Smooth muscle cell (in vitro differentiated cells): ENCODE measurements around the gene CC2D2A. TPM values are rescaled to one million over a fixed set of nuclear protein-coding genes. Genes with fewer than 3 reads are reported as not detected.
A peak's percentile ranks its signal among the peaks of the same experiment; 100 is the strongest.

Experiments
- DNase-seq: peaks from one replicate; lab custom pipeline; 2025; ENCODE audit not compliant: unreplicated experiment; lab: John Stamatoyannopoulos, UW
- H2AFZ ChIP-seq: fragments of 200-600 bp; sonication (generic); 2 replicates; pipeline ENCODE4 v1.6.0; 2016; ENCODE audit warnings: antibody characterized with exemption, low read depth, mild to moderate bottlenecking
- H3F3A ChIP-seq: fragments of 200-600 bp; sonication (generic); 2 replicates; pipeline ENCODE4 v1.6.0; 2017; ENCODE audit warnings: antibody characterized with exemption, low read depth
- H3K27ac ChIP-seq: fragments of 200-600 bp; sonication (generic); 2 replicates; pipeline ENCODE4 v1.5.1; 2016; ENCODE audit warnings: low read depth, mild to moderate bottlenecking
- H3K27me3 ChIP-seq: fragments of 200-600 bp; sonication (generic); 2 replicates; pipeline ENCODE4 v1.6.1; 2016; ENCODE audit warnings: low read depth, mild to moderate bottlenecking
- H3K36me3 ChIP-seq: fragments of 200-600 bp; sonication (generic); 2 replicates; pipeline ENCODE4 v1.5.1; 2016; ENCODE audit warnings: low read depth
- H3K4me1 ChIP-seq: fragments of 200-600 bp; sonication (generic); 2 replicates; pipeline ENCODE4 v1.5.1; 2016; ENCODE audit warnings: low read depth
- H3K4me2 ChIP-seq: fragments of 200-600 bp; sonication (generic); 2 replicates; pipeline ENCODE4 v1.6.0; 2016; ENCODE audit warnings: mild to moderate bottlenecking
- H3K4me3 ChIP-seq: fragments of 200-600 bp; sonication (generic); 2 replicates; pipeline ENCODE4 v1.5.1; 2016; ENCODE audit warnings: mild to moderate bottlenecking
- H3K79me2 ChIP-seq: fragments of 200-600 bp; sonication (generic); 2 replicates; pipeline ENCODE4 v1.6.0; 2016; ENCODE audit warnings: low read depth, mild to moderate bottlenecking
- H3K9ac ChIP-seq: fragments of 200-600 bp; sonication (generic); 2 replicates; pipeline ENCODE4 v1.6.0; 2016; ENCODE audit warnings: low read depth
- H3K9me3 ChIP-seq: fragments of 200-600 bp; sonication (generic); replicated peaks from 2 replicates; pipeline ENCODE4 v1.5.1; 2016; ENCODE audit warnings: low read depth
- H4K20me1 ChIP-seq: fragments of 200-600 bp; sonication (generic); 2 replicates; pipeline ENCODE4 v1.6.0; 2016; ENCODE audit warnings: low read depth
- CTCF ChIP-seq: fragments of 200-600 bp; sonication (generic); IDR thresholded peaks from 2 replicates; pipeline ENCODE4 v1.5.1; 2017; ENCODE audit warnings: borderline replicate concordance, mild to moderate bottlenecking, antibody characterized with exemption; ENCODE audit not compliant: insufficient read depth, poor library complexity, severe bottlenecking
- WGBS: methylation state at CpG from one replicate; pipeline ENCODE4 v1.1.7; 2016; ENCODE audit warnings: low lambda C conversion rate; 5-methylcytosine and 5-hydroxymethylcytosine counted together
- polyA plus RNA-seq: library from polyadenylated mRNA; unstranded; fragments of >200 nt; fragmentation: Nextera tagmentation; extraction: Ambion mirVana; gene quantifications from 2 replicates; pipeline ENCODE4 v1.2.1, GENCODE V29; 2016
- total RNA-seq: library from RNA; depleted of rRNA; stranded (reverse); fragments of >200 nt; gene quantifications from 2 replicates; pipeline ENCODE4 v1.2.3, GENCODE V29; 2014

Gene CC2D2A
- total and polyA plus RNA-seq, 2 experiments from 2014 or later = 12.8 to 15.0 TPM

- Histone ChIP-seq H3K4me1 (no peaks in the 10 kb centered on the region), H3K9ac (no peak overlapping the region), H3K4me3 (no peak overlapping the region), H3F3A (no peaks in the 10 kb centered on the region), H3K9me3 (no peaks in the 10 kb centered on the region), H3K36me3 (peaks cover 16% of the 10 kb centered on the region), H3K4me2 (no peak overlapping the region), H3K27me3 (no peaks in the 10 kb centered on the region), H2AFZ (no peak overlapping the region), H4K20me1 (no peaks in the 10 kb centered on the region), H3K79me2 (no peaks in the 10 kb centered on the region), H3K27ac (peak overlapping the region; percentile 19)
- 72% methylated on average over 4 of the region's 4 CpGs for whole genome bisulfite sequencing
- no peak for DNase-seq
- TF ChIP-seq CTCF = no peak
Measured at GRCh38 chr4:15521442-15522039, 51.9 kb downstream of the CC2D2A start.

- peak overlapping the region; percentile 85 for H3K27ac ChIP-seq
- 67% methylated on average over 2 of the region's 2 CpGs for WGBS
Measured at GRCh38 chr4:15525080-15525479, 55.4 kb downstream of the CC2D2A start.

DNA sequence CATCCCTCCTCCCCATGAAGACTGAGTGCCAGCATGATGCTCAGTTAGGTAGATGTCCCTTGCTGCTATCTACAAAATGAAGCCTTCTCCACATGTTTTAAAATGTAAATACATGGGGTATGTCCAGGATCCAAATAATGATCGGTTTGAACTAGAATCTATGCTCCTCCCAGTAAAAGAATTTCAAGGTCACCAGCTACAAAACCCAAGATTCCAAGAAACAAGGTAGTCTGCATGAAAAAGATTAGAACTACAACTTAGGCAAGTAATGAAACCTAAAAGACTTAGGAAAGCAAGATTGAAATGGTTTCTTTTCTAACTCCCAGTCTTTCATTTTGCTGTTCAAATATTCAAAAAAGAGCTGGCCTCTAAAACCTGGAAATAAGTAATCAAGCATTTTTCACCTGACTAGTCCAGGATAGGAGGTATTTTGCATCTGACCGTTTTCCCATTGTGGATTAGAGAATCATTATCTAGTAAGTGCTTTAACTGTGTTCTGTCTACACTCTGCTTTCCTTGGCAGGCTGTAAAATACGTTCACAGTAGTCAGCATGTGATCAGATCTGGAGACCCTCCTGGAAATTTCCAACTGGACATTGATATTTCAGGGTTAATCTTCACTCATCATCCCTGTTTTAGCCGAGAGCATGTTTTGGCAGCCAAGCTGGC, 57.4 kb downstream of the CC2D2A start:
- Histone ChIP-seq H3K27ac (no peak overlapping the region), H3K27me3 (no peaks in the 10 kb centered on the region), H3K9ac (no peak overlapping the region), H3K4me2 (no peak overlapping the region), H4K20me1 (no peaks in the 10 kb centered on the region), H3K4me1 (no peaks in the 10 kb centered on the region), H3K9me3 (no peaks in the 10 kb centered on the region), H3F3A (no peaks in the 10 kb centered on the region), H2AFZ (no peak overlapping the region), H3K4me3 (no peak overlapping the region), H3K36me3 (no peaks in the 10 kb centered on the region), H3K79me2 (no peaks in the 10 kb centered on the region)
- no peak for TF ChIP-seq CTCF
- no peak for DNase-seq
- WGBS = 81% methylated on average over 4 of the region's 4 CpGs

More at GRCh38 chr4:15525080-15525479, 55.4 kb downstream of the CC2D2A start:
- Histone ChIP-seq H3K9ac (peak overlapping the region; percentile 51), H3K9me3 (no peaks in the 10 kb centered on the region), H2AFZ (no peak overlapping the region), H3K79me2 (no peaks in the 10 kb centered on the region), H3K4me2 (no peak overlapping the region), H4K20me1 (no peaks in the 10 kb centered on the region), H3K4me3 (no peak overlapping the region), H3K27me3 (no peaks in the 10 kb centered on the region), H3K36me3 (no peaks in the 10 kb centered on the region), H3K4me1 (no peaks in the 10 kb centered on the region), H3F3A (no peaks in the 10 kb centered on the region)
- DNase-seq = no peak
- no peak for TF ChIP-seq CTCF
